AG09309 (cell line): Measurements from ENCODE around the gene ARL2BP.
"Not testable (repeated sequence)": the region's sequence is repeated elsewhere in the genome, so short reads cannot be mapped to it uniquely, and the experiment has no call there.

ENCODE experiments used
- DNase-seq: peaks from one replicate; pipeline ENCODE4 v3.0.0-alpha.2; 2010; ENCODE audit warnings: low read depth
- H3K4me3 ChIP-seq: 2 replicates; pipeline ENCODE4 v1.5.1; 2011; ENCODE audit warnings: mild to moderate bottlenecking, low read depth, low read length, moderate library complexity; ENCODE audit not compliant: control insufficient read depth
- TF ChIP-seq, protein P1 (sequence below): IDR thresholded peaks from 2 replicates; pipeline ENCODE4 v1.5.1; 2011; ENCODE audit warnings: mild to moderate bottlenecking, low read depth, low read length, inconsistent platforms; ENCODE audit not compliant: insufficient read depth, control insufficient read depth; ENCODE audit errors: missing control alignments

The ARL2BP gene

DNA sequence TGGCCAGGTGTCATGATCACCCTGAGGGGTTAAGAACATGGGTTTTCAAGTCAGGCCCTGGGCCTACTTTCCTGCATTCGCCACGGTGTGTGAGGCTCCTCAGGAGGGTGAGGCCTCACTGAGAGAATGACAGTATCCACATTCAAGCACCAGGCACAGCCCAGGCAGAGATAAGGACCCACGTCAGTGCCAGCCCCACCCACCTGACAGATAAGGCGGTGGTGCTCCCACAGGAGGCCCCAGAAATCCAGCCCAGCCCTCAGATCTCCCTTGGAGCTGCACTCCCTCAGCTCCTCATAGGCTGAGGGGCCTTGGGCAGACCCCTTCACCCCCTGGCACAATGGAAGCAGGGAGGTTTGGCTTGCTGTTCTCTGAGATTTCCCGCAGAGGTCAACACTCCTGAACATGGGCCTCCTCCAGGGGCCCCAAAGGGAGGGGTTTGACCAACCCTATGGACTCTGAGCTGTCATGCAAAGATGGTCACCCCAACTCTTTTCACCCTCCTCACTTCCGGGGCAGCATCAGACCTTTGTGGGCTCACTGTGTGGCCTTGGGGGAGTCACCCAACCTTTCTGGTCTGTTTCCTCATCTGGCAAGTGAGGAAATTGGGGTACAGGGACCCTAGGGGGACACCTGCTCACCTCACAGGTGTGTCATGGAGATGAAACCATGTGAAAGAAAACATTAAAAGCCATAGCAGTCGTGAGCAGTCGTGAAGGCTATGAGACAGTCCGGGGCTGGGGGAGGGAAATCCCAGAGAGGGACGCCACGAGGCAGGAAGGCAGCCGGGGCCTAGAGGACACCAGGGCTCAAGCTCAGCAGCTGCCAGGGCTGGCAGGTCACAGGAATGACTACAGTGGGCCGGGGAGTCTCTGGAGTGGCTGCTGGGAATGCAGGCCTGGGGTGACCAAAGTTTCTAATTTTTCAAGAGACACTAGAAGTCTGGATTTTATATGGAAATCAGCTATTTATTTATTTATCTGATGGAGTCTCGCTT, 24.0 kb downstream of the ARL2BP start:
- no peak for DNase-seq
- TF ChIP-seq, protein P1, sequence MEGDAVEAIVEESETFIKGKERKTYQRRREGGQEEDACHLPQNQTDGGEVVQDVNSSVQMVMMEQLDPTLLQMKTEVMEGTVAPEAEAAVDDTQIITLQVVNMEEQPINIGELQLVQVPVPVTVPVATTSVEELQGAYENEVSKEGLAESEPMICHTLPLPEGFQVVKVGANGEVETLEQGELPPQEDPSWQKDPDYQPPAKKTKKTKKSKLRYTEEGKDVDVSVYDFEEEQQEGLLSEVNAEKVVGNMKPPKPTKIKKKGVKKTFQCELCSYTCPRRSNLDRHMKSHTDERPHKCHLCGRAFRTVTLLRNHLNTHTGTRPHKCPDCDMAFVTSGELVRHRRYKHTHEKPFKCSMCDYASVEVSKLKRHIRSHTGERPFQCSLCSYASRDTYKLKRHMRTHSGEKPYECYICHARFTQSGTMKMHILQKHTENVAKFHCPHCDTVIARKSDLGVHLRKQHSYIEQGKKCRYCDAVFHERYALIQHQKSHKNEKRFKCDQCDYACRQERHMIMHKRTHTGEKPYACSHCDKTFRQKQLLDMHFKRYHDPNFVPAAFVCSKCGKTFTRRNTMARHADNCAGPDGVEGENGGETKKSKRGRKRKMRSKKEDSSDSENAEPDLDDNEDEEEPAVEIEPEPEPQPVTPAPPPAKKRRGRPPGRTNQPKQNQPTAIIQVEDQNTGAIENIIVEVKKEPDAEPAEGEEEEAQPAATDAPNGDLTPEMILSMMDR = no peak
- no peak overlapping the region for H3K4me3 ChIP-seq

DNA sequence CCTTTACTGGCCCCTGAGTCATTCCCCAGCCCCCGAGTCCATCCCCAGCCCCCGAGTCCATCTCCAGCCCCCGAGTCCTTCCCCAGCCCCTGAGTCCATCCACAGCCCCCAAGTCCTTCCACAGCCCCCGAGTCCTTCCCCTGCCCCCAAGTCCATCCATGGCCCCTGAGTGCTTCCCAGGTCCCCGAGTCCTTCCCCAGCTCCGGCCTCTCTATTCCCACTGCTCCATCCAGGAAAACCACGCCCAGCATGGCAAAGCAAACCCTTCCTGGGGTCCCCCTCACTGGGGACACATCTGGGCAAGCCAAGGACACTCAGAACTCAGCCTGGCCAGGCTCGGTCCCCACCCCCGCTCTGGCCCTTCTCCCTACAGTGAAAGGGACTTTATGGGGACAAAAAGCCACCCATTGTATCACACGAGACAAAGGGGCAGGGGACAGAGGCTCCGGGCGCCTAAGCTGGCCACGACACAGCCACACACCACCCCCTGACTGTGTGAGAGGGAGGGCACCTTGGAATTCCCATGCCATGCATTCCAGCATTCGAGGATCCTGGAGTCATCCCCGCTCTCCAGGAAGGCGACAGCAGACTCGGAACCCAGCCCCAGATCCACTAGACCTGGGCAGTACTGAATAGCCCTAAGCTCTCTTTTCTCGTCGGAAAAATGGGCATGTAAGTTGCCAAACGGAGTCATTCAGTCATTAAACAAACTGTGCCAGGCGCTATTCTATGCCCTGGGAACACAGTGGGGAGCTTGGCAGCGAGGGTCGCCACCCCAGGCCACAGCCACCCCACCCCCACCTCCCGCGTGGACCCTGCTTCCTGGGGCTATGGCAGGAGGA, 25.4 kb downstream of the ARL2BP start:
- TF ChIP-seq, protein P1 = no peak
- no peak overlapping the region for H3K4me3 ChIP-seq
- DNase-seq = no peak

DNA sequence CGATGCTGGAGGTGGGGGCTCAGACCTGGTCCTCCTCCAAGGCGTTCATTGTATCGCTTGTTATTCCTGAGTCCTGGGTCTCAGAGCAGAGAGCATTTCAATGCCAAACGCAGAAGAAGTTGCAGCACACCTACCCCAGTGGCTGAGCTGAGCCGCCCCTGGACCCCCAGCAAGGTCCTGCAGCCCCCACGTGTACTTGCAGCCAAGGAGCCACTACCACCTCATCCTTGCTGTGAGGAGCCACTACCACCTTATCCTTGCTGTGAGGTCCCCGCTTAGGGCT, 25.9 kb downstream of the ARL2BP start:
- no peak overlapping the region for H3K4me3 ChIP-seq
- no peak for DNase-seq
- TF ChIP-seq, protein P1 = no peak

DNA sequence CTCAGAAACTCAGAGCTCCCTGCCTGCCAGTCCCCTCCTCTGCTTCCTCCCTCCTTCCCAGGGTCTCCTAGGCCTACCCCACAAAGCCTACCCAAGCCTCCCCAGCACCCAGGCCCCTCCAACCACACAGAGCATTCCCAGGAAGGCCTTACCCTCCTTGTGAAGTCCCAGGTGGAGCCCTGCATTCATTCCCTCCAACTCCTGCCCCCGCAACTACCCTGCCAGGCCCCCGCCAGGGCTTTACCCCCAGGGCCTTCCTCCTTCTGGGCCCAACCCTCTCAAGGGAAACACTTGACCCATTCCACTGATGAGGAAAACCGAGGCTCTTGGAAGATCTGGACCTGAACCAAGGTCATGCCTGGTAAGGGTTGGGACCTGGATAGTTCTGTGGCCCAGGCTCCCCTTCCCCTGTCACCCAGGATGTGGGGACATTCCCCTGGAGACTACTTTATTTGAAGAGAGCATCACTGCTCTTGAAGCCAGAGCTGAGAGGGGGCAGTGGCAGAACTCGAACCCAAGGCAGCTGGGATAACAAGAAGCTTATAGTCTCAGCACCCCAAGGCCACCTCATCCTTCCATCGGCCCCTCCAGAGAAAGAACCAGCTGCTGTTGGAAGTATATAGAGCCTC, 26.9 kb downstream of the ARL2BP start:
- no peak for DNase-seq
- TF ChIP-seq, protein P1 = no peak

DNA sequence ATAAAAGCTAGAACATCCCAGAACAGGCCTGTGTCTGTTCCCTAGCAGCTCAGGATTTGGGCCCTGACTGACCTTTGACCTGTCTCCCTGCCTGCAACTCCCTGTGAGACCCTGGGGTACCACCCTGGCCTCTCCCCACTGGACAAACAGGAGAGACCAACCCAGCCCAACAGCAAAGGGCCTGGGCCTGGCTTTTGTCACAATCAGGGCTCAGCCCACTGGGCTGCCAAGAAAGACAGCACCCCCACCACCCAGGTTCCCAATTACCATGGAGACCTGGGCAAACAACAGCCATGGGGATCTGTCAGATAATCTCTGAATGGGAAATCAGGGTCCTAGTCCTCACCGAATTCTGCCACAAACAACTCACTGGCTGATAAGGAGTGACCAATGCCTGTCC, 28.3 kb downstream of the ARL2BP start:
- no peak overlapping the region for H3K4me3 ChIP-seq
- DNase-seq = no peak
- TF ChIP-seq, protein P1 = no peak

More for the DNA sequence above, 26.9 kb downstream of the ARL2BP start:
- no peak overlapping the region for H3K4me3 ChIP-seq

DNA sequence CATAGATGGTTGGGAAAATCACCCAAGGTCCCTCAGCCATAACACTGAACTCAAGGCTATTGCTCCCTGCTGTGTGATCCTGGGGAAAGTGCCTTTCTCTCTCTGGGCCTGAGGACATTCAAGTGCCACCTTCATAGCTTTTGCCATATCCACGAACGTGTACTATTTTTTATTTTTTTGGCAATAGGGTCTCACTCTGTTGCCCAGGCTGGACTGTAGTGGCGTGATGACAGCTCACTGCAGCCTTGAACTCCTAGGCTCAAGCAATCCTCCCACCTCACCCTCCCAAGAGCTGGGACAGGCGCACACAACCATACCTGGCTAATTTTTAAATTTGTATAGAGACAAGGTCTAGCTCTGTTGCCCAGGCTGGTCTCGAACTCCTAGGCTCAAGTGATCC, 28.8 kb downstream of the ARL2BP start:
- no peak for DNase-seq
- TF ChIP-seq, protein P1 = no peak
- no peak overlapping the region for H3K4me3 ChIP-seq

DNA sequence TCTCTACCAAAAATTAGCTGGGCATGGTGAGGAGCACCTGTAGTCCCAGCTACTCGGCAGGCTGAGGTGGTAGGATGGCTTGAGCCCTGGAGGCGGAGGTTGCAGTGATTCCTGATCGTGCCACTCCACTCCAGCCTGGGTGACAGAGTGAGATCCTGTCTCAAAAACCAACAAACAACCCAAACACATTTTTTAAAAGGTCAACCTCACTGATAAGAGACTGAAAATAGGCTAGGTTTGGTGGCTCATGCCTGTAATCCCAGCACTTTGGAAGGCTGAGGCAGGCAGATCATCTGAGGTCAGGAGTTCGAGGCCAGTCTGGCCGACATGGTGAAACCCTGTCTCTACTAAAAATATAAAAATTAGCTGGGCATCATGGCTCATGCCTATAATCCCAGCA, 30.9 kb downstream of the ARL2BP start:
- H3K4me3 ChIP-seq, DNase-seq: not testable (repeated sequence)
